IPS DF 4.7 (cell line): ENCODE results near the gene CENPP.

ENCODE experiments used
- DNase-seq: peaks from one replicate; pipeline ENCODE4 v3.0.0-alpha.2; 2013; ENCODE audit warnings: low spot score; ENCODE audit errors: extremely low read depth

The CENPP gene

GRCh38 chr9:92422611-92423338 lies 97.0 kb downstream of the CENPP start:
- no peak for DNase-seq

DNA sequence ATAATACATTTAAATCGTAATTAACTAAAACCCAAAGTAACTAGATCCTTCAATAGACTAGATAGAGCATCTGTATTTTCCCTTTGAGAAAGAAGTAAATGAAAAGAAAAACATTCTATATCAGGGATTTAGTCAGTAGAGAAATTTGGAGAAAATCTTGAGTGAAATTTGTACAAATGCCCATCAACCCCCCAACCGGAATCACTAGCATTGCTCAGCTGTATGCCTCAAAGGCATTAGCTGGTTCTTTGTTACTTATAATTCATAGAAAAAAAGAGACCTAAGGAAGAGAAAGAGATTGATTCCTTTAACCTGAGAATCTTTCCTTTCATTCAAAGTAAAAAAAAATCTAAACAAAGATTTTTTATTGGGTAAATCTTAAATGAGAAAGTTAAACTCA lies 97.9 kb downstream of the CENPP start:
- DNase-seq, result no peak

- no peak for DNase-seq
Observed at GRCh38 chr9:92424340-92424739, 98.6 kb downstream of the CENPP start, which contains the start of gene OMD. TSS of gene OMD (minus strand) at chr9:92424471. CDS start at chr9:92417558, 6,913 bp downstream.

DNA sequence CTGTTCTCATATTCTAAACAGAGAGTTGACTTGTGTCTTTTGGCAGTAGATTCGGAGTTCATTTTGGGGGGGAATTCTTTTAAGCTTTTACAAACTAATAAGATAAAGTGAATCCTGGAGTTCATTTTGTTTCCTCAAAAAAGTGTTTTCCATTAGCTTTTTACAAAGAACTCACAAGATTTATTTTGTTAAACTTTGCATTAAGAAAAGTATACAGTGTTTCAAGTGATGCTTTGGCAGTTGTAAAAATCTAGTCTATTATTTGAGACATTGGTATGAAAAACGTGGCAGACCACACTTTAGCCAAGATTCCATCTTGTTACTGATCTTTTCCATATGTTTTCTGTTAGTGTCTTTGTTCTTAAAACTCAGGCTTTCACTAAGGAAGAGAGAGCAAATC lies 99.7 kb downstream of the CENPP start:
- DNase-seq, result no peak

DNA sequence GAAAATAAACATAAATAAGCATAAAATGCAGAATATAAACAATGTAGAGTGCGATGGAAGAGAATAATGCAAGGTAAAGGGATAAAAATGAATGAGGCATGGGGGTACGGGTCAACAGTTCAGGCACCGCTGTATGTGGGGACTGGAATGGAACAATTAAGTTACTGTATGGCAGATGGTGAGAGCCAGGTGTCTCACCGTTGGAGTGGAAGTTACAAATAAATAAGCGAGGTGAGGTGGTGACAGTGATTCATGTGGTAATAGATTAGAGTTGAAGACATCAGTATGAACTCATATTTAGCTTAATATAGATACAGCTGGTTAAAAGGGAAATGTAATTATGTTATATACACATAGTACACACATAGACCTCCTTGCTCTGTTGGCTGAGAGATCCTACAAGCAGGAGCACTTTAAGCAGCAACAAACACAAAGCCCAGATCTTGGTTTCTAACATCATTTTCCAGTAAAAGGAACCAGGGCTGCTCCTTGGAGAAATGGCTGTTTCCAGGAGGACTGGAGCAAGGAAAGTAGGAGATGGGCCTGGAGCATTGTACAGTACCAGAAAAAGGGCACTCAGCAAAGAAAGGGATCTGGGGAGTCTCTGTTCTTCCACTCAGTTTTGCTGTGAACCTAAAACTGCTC lies 100.9 kb downstream of the CENPP start:
- no peak for DNase-seq

GRCh38 chr9:92429836-92430235 lies 104.1 kb downstream of the CENPP start:
- no peak for DNase-seq

DNA sequence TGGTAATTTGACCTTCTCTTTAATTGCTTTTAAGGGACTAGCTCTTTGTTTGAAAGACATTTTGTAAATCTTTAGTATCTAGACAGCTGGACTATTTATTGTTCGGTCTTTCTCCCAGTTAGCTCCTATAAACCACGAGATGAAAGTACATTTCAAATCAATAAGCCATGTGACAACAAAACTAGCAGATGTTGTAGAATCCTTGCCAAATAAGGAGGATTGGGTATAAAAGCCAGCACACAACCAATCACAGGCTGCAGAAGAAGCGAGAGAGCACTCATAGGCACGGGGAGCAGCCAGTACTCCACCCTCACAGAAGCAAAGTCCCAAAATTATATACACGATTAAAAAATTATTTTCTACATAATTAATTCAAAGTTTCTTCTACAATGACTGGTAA lies 106.6 kb downstream of the CENPP start:
- DNase-seq, result no peak

- DNase-seq, result no peak
Observed at GRCh38 chr9:92432972-92433548, 107.3 kb downstream of the CENPP start.

GRCh38 chr9:92435263-92435662 lies 109.5 kb downstream of the CENPP start:
- no peak for DNase-seq

- no peak for DNase-seq
Observed at GRCh38 chr9:92438900-92439526, 113.3 kb downstream of the CENPP start.

DNA sequence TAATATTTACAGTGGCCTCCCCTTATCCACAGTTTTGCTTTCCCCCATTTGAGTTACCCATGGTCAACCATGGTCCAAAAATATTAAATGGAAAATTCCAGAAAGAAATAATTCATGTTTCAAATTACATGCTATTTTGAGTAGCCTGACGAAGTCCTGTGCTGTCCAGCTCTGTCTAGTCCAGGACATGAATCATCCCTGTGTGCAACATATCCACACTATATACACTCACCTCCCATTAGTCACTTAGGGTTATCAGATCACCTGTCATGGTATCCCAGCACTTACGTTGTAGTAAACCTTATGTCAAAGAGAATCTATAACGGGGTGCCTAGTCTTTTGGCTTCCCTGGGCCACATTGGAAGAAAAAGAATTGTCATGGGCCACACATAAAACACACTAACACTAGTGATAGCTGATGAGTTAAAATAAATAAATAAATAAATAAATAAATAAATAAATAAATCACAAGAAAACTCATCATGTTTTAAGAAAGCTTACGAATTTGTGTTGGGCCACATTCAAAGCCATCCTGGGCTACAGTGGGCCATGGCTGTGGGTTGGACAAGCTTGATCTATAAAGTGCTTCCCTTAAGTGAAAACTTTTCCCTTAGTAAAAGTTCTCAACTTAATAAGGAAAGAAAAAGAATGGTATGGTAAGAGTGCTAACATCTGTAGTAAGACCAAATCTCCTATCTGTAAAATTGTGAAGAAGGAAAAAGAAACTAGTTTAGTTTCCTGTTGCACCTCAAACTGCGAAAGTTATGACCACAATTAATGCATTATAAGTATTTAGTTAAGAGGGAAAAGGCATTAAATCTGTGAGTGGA lies 114.4 kb downstream of the CENPP start:
- no peak for DNase-seq

DNA sequence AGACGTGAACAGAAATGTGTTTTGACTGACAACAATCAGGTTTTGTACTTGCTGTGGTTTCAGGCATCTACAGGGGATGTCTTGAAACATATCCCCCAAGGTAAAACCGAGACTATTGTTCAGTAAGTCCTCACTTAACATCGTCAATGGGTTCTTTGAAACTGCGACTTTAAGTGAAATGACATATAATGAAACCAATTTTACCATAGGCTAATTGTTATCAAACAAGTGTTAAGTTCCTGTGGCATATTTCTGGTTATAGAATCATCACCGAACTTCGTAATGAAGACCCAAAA lies 114.9 kb downstream of the CENPP start:
- DNase-seq, result no peak

GRCh38 chr9:92444841-92445240 lies 119.1 kb downstream of the CENPP start:
- no peak for DNase-seq

DNA sequence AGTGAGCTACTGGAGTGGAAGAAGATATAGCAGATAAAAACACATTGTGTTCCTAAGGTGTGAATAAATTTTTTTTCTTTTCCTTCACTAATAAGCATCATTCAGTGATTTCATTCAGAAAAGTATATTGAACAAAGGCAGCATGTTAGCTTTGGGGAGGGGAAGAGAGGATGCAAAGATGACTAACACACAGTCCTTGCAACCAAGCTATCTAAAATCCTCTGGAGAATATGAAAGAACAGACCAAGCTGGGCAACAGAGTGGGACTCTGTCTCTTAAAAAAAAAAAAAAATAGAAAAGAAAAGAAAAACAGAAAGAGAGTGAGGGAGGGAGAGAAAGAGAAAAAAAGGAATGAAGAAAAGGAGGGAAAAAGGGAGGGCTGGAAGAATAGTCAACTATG lies 120.8 kb downstream of the CENPP start:
- no peak for DNase-seq

DNA sequence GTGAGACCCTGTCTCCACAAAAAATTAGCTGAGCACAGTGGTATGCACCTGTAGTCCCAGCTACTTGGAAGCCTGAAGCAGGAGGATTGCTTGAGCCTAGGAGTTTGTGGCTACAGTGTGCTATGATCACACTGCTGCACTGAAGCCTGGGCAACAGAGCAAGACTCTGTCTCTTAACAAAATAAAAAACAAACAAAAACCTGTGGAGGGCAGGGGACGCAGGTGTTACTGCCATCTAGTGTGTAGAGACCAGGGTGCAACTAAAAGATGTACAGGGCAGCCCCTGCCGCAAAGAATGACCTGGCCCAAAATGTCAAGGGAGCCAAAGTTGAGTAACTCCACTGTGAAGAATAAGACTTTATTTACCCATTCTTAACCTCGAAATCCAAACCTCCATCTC lies 129.5 kb downstream of the CENPP start:
- DNase-seq, result no peak

- no peak for DNase-seq
Observed at GRCh38 chr9:92457576-92457975, 131.8 kb downstream of the CENPP start.

DNA sequence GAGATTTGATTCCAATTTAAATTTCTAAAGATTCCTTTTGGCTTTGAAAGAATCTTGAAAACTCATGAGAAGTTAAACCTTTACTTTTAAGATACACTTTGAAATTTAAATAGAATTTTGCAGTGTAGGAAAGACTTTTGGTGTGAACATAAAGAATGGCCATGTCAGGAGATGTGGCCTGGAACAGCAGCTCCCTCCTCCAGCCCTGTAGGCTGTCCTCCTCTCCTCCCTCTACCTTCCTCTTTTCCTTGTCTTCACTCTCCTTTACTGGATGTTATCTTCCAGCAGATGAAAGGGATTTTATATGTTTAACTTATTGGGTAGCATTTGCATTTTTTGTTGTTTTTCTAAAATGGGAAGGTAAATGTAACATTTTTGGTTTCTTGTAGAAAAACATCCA lies 137.6 kb downstream of the CENPP start:
- DNase-seq, result no peak

- no peak for DNase-seq
Observed at GRCh38 chr9:92463984-92464383, 138.2 kb downstream of the CENPP start.

GRCh38 chr9:92467041-92467440 lies 141.3 kb downstream of the CENPP start:
- DNase-seq, result no peak

DNA sequence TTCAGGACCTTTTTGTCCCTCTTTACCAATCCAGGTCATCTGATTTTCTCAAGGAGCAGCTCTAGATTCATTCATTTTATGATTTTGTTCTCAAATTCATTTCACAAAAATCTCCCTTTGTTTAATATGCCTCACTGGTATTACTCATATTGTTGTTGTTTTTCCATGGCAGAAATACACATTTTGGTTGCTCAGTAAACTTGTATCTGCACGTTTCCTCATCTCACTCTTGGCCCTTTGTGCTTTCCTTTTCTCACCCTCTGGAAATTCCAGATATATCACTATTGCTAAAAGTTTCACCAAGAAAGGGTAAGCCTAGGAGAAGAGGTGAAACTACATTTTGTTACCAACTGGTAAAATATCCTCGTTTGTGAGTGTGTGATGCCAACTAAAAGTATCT lies 141.8 kb downstream of the CENPP start:
- DNase-seq, result no peak

- no peak for DNase-seq
Observed at GRCh38 chr9:92468206-92468605, 142.5 kb downstream of the CENPP start.

DNA sequence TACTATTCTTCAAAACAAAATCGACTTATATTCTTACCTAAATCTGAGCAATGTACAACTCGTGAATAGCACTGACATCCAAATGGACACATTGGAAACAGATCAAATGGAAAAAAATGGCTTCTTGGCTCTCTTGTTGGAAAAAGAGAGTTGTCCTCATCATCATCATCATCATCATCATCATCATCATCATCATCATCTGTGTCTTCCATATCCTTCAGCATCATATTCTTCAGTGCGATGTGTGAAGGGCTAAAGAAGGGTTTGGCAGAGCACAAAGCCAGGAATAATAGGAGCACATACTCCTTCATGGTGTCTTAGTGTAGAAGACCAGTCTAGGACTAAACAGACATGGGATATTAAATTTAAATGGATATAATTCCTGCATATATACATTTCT lies 148.8 kb downstream of the CENPP start:
- DNase-seq, result no peak
